ENCODE results near the gene PRR3.
A peak's percentile ranks its signal among the peaks of the same experiment; 100 is the strongest.
"Not testable (repeated sequence)": the region's sequence is repeated elsewhere in the genome, so short reads cannot be mapped to it uniquely, and the experiment has no call there.

The PRR3 gene, protein sequence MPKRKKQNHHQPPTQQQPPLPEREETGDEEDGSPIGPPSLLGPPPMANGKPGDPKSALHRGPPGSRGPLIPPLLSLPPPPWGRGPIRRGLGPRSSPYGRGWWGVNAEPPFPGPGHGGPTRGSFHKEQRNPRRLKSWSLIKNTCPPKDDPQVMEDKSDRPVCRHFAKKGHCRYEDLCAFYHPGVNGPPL

DNA sequence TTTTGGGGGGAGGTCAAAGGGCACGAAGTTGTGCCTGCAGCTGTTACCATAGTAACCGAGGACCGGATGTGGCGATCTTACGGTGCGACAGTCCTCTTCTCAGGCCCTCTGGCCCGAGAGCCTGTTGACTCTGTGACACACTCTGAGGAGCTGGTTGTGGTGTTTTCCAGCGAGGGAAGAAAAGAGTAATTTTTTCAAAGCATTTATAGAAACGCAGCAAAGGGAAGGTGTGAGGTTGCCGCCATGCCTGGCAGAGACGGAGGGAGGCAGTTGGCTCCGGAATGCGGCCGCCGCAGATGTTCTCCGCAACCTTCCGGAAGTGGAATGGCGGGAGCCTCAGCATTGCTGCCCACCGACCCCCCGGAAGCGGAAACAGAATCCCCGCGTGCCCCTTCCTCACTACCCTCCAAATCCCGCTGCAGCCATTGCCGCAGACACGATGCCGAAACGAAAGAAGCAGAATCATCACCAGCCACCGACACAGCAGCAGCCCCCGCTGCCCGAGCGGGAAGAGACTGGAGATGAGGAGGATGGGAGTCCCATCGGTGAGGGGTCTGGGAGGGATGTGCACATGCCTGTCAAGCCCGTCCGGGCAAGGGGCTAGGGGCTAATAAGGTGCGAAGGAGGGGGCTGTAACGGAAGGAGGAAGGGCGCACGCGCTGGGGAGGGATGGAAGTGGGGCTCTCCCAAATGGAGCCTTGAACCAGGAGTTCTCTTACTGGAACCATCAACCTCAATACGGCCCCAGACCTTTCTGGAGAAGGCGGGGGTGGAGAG is at the start of gene PRR3:
PRR3 (plus strand) TSS at position 390 of the 777 bp plus-strand sequence; CDS start at position 440, 50 bp downstream.
- peak within 1 kb of the TSS; percentile 92 for H3K4me3 ChIP-seq
- in situ Hi-C loops (cut with MboI; ENCODE audit: low sequenced_read_pairs), result no loop called here

DNA sequence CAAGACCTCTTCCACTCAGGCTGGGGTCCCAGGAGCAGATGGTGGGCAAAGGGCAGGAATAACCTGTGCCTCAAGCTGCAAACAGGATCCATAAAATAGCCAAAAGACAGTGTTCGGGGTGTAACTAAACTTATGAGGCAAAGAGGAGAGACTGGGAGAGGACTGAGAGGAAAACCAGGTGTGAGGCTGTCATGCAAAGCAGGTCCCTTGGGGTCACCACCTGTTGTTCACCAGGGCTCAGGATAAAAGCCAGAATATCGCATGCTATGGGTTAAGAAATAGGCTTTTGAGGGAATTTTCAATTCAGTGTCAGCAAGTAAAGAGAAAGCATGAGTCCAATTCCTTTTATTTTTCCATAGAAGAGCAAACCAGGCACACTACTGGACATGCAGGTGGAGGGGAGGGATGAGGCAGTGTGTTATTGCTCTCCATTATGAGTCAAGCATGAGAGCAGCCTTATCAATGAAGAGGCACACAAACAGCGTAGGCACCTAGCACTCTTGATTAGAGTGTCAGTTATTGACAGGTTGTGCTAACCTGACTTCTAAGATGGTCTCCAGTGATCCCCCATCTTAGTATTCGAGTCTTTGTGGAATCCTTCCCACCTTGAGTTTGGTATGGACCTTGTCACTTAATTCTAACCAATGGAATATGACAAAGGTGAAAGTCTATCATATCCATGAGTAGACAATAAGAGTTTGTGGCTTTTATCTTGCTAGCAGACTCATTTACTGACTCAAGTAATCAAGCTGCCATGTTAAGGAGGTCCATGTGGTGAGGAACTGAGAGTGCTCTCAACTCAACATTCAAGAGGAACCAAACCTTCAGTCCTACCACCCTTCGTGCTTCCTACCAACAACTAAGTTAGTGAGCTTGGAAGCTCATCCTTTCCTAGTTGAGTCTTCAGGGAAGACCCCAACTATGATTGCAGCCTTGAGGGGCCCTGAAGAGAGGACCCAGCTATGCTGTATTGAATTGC is 49.0 kb upstream of the PRR3 start:
- H3K4me1 ChIP-seq, result 0 out of 2 replicates have a peak, but pooled peaks cover 2% of the 10 kb centered on the region
- in situ Hi-C loops (cut with MboI; ENCODE audit: low sequenced_read_pairs), result no loop called here

More for the DNA sequence above, at the start of gene PRR3:
- Histone ChIP-seq H3K4me1 (peaks cover 10% of the 10 kb centered on the region), H3K9me3 (no peaks in the 10 kb centered on the region), H3K27me3 (ENCODE audit: low read depth) (no peaks in the 10 kb centered on the region), H3K36me3 (replicated peaks) (peaks cover 42% of the 10 kb centered on the region)
- peak; percentile 90 to 95 for DNase-seq (ENCODE audit: low spot score in 2 of 2)

DNA sequence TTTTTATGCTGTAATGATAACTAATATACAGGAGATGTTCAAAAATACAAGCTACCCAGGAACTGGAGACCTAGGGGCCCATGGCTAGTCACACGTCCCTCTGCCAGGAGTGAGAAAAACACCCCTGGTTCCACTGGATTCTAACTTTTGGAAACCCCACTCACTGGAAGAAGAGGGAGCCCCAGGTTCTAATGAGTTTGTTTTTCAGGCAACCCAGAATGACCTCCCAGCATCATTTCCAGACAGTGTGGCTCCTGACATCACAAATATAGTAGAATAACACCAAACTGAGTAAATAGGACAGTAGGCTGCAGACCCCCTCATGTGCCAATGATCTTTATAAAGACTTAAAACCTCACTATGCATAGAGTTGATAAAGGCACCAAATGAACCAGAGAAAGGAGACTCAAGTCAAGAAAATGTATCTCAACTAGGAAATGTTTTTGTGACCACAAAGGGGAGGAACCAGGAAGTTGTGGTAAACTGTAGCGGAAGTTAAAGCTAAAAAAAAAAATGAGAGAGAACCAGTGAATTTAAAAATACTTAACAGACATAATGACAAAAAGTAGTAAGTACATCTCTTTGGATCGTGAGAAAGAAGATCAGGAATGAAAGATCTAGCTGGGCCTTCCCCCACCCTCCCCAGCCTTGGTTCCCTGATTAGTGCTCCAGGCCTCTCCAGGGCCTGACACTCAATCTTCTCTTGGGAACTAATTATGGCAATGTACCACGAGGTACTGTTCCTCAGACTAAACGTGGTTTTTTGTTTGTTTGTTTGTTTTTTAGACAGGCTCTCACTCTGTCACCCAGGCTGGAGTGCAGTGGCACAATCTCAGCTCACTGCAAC is 48.0 kb upstream of the PRR3 start:
- Histone ChIP-seq H3K9me3 (no peaks in the 10 kb centered on the region), H3K4me1 (0 out of 2 replicates have a peak, but pooled peaks cover 2% of the 10 kb centered on the region), H3K36me3 (replicated peaks) (no peaks in the 10 kb centered on the region), H3K4me3 (no peak overlapping the region), H3K27me3 (ENCODE audit: low read depth) (no peaks in the 10 kb centered on the region; the same call in 1 of the 2 replicates)
- in situ Hi-C loops (cut with MboI; ENCODE audit: low sequenced_read_pairs), result no loop called here
- no peak for DNase-seq (ENCODE audit: low spot score in 2 of 2)

More for the DNA sequence above, 49.0 kb upstream of the PRR3 start:
- Histone ChIP-seq H3K4me3 (no peak overlapping the region), H3K27me3 (ENCODE audit: low read depth) (no peaks in the 10 kb centered on the region; the same call in 1 of the 2 replicates), H3K36me3 (replicated peaks) (no peaks in the 10 kb centered on the region), H3K9me3 (no peaks in the 10 kb centered on the region)
- DNase-seq (ENCODE audit: low spot score in 2 of 2), result no peak

DNA sequence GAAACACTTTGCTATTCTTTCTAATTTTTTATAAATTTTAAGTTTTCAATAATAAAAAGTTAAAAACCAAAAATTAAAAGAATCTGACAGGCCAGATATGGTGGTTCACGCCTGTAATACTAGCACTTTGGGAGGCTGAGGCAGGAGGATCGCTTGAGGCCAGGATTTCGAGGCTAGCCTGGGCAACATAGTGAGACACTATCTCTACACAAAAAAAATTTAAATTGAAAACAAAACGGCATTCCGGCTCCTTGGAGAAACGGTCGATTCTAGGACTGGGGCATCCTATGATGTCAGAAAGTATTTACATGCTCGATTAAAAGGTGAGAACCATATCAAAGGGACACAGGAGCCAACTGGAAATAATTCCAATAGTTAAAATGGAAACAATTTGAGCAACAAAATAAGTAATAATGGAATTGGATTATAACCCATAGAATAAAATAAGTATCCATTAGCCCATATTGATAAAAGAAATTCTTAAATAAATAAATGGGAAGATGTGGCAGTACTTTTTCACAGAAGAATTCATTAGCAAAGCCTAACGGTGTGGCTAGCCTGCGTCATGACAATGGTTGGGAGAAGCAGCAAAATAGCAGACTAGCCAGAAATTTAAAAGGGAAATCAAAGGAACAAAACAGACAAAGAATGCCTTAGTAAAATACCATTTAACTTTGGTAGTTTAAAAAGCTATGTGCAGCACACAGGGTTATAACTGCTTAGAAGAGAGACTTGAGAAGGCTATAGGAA is 46.5 kb upstream of the PRR3 start:
- in situ Hi-C loops (cut with MboI; ENCODE audit: low sequenced_read_pairs), result no loop called here
- Histone ChIP-seq H3K27me3 (ENCODE audit: low read depth) (no peaks in the 10 kb centered on the region; the same call in 1 of the 2 replicates), H3K4me1 (0 out of 2 replicates have a peak, but pooled peaks cover 2% of the 10 kb centered on the region), H3K4me3 (no peak overlapping the region), H3K9me3 (no peaks in the 10 kb centered on the region), H3K36me3 (replicated peaks) (no peaks in the 10 kb centered on the region)
- no peak for DNase-seq (ENCODE audit: low spot score in 2 of 2)

DNA sequence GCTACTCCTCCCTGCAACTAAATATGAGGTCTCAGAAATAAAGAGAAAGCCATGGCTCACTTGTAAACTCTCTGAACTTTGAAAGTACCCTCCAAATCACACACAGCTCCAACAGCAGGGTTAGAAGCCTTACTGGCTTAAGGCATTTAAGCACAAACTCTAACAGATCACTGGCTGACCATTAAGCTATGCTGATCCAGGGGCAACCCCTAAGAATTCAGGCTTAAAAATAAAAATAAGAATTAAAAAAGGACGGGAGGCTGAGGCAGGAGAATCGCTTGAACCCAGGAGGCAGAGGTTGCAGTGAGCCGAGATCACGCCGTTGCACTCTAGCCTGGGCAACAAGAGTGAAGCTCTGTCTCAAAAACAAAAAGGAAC is 45.9 kb upstream of the PRR3 start:
- in situ Hi-C loops (cut with MboI; ENCODE audit: low sequenced_read_pairs), result no loop called here
- H3K36me3 ChIP-seq (replicated peaks), result no peaks in the 10 kb centered on the region
- H3K4me3 ChIP-seq, result no peak overlapping the region
- no peaks in the 10 kb centered on the region; the same call in 1 of the 2 replicates for H3K27me3 ChIP-seq (ENCODE audit: low read depth)
- H3K4me1 ChIP-seq, result 0 out of 2 replicates have a peak, but pooled peaks cover 2% of the 10 kb centered on the region
- no peaks in the 10 kb centered on the region for H3K9me3 ChIP-seq
- DNase-seq (ENCODE audit: low spot score in 2 of 2), result no peak

DNA sequence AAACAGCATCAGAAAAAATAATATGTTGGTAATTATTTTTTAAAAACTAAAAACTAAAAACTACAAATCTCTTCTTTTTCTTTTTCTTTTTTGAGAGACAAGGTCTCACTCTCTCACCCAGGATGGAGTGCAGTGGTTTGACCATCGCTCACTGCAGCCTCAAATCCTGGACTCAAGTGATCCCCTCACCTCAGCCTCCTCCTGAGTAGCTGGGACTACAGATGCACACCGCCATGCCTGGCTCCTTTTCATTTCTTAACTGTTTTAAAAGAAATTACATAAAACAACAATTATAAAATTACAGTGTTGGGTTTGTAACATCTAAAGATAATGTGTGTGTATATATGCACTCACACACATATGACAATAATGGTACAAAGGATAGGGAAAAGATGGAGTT is 43.6 kb upstream of the PRR3 start:
- H3K27me3 ChIP-seq (ENCODE audit: low read depth), result no peaks in the 10 kb centered on the region
- 0 out of 2 replicates have a peak, but pooled peaks cover 2% of the 10 kb centered on the region for H3K4me1 ChIP-seq
- no peaks in the 10 kb centered on the region for H3K9me3 ChIP-seq
- H3K36me3 ChIP-seq (replicated peaks), result no peaks in the 10 kb centered on the region
- DNase-seq (ENCODE audit: low spot score in 2 of 2), result no peak
- H3K4me3 ChIP-seq, result no peak overlapping the region
- in situ Hi-C loops (cut with MboI; ENCODE audit: low sequenced_read_pairs), result no loop called here

DNA sequence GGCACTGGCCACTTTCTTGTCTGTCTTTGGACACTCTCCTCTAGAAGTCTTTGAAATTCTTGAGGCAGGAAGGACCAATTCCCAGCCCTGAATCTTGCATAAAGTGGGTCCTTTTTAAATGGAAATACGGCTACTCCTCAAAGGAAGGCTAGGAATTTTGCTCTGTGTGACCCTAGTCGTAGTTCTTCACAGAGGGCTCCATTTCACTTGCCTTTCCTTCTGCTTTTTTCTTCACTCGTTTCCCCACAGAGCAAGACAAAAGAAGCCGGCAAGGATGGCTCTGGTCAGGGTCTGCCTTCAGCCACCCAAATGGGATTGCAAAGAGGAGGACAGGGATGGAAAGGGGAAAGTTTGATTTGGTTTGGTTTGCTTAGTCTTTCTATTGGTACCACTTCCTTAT is 42.0 kb upstream of the PRR3 start:
- in situ Hi-C loops (cut with MboI; ENCODE audit: low sequenced_read_pairs), result no loop called here
- Histone ChIP-seq H3K27me3 (ENCODE audit: low read depth) (no peaks in the 10 kb centered on the region), H3K9me3 (no peaks in the 10 kb centered on the region), H3K4me1 (0 out of 2 replicates have a peak, but pooled peaks cover 2% of the 10 kb centered on the region), H3K36me3 (replicated peaks) (no peaks in the 10 kb centered on the region), H3K4me3 (no peak overlapping the region)
- DNase-seq (ENCODE audit: low spot score in 2 of 2), result no peak

DNA sequence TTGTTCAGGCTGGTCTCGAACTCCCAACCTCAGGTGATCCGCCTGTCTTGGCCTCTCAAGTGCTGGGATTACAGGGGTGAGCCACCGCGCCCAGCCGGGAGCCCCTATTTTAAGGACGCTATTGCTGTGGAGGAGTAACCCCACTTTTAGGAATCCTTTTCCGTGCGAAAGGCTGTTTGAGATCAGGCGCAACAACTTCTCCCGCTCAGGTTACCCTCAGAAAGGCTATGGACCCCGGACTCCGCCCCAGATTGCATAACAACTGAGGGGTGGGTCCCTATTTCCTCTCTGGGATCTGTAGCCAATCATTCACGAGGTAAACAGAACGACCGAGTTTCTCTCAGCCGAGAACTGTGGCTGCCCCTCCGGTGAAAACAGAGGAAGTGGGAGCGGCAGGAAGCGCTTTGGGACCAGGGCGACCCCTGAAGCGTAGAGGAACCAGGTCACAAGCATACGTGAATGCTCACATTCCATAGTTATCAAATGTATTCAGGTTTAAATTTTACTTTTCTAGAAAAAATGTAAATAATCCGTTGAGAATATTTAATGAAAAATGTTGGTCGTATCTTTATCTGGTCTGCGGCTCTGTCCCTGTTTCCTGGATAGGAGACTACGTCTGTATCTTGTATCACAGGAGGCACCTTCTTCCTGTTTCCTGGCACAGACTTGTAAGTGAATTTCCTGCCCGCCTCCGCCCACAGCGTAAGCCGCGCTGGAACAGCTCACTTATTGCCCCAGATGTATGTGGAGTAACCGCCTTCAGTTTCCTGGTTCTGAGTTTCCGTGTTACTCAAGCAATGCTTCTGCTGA is 40.9 kb upstream of the PRR3 start:
- Histone ChIP-seq H3K4me1 (no peaks in the 10 kb centered on the region), H3K4me3 (peak overlapping the region; percentile 32), H3K36me3 (replicated peaks) (no peaks in the 10 kb centered on the region), H3K9me3 (no peaks in the 10 kb centered on the region), H3K27me3 (ENCODE audit: low read depth) (no peaks in the 10 kb centered on the region)
- in situ Hi-C loops (cut with MboI; ENCODE audit: low sequenced_read_pairs), result no loop called here
- DNase-seq (ENCODE audit: low spot score in 2 of 2), result peak; percentile 89 to 91

DNA sequence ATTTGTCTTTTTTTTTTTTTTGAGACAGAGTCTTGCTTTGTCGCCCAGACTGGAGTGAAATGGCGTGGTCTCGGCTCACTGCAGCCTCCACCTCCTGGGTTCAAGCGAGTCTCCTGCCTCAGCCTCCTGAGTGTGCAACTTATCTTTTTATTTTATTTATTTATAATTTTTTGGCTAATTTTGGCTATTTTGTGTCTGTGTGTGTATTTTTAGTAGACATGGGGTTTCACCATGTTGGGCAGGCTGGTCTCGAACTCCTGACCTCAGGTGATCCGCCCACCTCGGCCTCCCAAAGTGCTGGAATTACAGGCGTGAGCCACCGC is 40.4 kb upstream of the PRR3 start:
- in situ Hi-C loops (cut with MboI; ENCODE audit: low sequenced_read_pairs); DNase-seq (ENCODE audit: low spot score in 2 of 2); H3K9me3 ChIP-seq; H3K4me1 ChIP-seq; H3K36me3 ChIP-seq (replicated peaks); H3K27me3 ChIP-seq (ENCODE audit: low read depth): not testable (repeated sequence)
- peak overlapping the region; percentile 32 for H3K4me3 ChIP-seq

DNA sequence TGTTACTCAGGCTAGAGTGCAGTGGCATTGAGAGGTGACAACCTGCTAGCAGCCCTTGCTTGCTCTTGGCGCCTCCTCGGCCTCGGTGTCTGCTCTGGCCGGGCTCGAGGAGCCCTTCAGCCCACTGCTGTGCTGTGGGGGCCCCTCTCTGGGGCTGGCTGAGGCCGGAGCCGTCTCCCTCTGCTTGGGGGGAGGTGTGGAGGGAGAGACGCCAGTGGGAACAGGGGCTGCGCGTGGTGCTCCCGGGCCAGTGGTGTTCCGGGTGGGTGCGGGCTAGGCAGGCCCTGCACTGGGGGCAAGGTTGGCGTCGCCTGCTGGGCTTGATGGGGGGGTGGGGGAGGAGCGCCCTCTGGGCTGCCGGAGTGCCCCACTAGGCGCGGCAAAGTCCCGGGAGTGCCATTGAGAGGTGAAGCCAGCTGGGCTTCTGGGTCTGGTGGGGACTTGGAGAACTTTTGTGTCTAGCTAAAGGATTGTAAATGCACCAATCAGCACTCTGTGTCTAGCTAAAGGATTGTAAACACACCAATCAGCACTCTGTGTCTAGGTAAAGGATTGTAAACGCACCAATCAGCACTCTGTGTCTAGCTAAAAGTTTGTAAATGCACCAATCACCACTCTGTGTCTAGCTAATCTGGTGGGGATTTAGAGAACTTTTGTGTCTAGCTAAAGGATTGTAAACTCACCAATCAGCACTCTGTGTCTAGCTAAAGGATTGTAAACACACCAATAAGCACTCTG is 39.2 kb upstream of the PRR3 start:
- H3K4me3 ChIP-seq; DNase-seq (ENCODE audit: low spot score in 2 of 2); H3K4me1 ChIP-seq; H3K36me3 ChIP-seq (replicated peaks); in situ Hi-C loops (cut with MboI; ENCODE audit: low sequenced_read_pairs); H3K27me3 ChIP-seq (ENCODE audit: low read depth); H3K9me3 ChIP-seq: not testable (repeated sequence)

DNA sequence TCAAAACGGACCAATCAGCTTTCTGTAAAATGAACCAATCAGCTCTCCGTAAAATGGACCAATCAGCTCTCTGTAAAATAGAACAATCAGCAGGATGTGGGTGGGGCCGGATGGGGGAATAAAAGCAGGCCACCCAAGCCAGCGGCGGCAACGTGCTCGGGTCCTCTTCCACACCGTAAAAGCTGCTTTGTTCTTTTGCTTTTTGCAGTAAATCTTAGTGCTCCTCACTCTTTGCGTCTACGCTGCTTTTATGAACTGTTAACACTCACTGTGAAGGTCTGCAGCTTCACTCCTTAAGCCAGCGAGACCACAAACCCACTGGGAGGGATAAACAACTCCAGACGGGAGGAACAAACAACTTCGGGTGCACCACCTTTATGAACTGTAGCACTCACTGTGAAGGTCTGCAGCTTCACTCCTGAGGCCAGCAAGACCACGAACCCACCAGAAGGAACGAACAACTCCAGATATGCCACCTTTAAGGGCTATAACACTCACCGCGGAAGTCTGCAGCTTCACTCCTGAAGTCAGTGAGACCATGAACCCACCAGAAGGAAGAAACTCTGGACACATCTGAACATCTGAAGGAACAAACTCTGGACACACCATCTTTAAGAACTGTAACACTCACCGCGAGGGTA is 38.5 kb upstream of the PRR3 start:
- H3K27me3 ChIP-seq (ENCODE audit: low read depth); H3K9me3 ChIP-seq; H3K36me3 ChIP-seq (replicated peaks); in situ Hi-C loops (cut with MboI; ENCODE audit: low sequenced_read_pairs); H3K4me1 ChIP-seq; H3K4me3 ChIP-seq: not testable (repeated sequence)
- peak in 1 of 2 experiments; percentile 17 for DNase-seq (ENCODE audit: low spot score in 2 of 2)
